Activated CD4-positive, CD25-positive, alpha-beta regulatory T cell treated with anti-CD3 and anti-CD28 coated beads, Interleukin-2, amount 50 U/mL, for 72 hours (primary cell): ENCODE data around the gene CACUL1.
"Not testable (repeated sequence)": the region's sequence is repeated elsewhere in the genome, so short reads cannot be mapped to it uniquely, and the experiment has no call there.

Experiments
- DNase-seq: peaks from one replicate; pipeline ENCODE4 v3.0.0; 2021

The CACUL1 gene

GRCh38 chr10:118754556-118755423 is at the start of gene CACUL1:
TSS of gene CACUL1 (minus strand) at chr10:118754970. CDS start at chr10:118754762, 208 bp downstream.
- peak; percentile 99 for DNase-seq

- no peak for DNase-seq
Measured at GRCh38 chr10:118804262-118804773, 49.5 kb upstream of the CACUL1 start.

DNA sequence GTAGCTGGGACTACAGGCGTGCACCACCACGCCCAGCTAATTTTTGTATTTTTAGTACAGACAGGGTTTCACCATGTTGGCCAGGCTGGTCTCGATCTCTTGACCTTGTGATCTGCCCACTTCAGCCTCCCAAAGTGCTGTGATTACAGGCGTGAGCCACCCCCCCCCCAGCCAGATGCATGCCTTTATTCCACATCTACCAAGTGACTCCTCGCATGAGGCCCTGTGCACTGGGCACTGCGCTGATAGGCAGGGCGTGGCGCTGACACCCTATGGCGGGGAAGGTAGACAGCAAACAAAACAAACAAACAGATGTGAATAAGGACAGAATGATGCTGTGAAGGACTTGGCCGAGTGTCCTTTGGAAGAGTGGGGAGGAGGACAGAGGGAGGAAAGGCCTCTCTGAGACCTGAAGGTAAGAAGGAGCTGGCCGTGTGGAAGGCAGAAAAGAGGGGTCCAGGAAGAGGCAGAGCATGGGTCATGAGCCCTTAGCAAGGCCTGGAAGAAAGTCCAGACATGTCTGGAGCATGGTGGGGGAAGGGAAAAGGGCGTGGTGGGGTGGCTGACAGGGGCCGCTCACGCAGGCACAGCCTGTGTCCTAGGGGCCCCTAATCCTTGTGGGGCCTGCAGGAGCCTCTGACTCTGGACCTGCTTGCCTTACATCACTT is 47.5 kb upstream of the CACUL1 start:
- DNase-seq: no peak

- DNase-seq: no peak
Measured at GRCh38 chr10:118800920-118801319, 46.1 kb upstream of the CACUL1 start.

GRCh38 chr10:118799777-118800176 is 45.0 kb upstream of the CACUL1 start:
- no peak for DNase-seq

- DNase-seq: no peak
Measured at GRCh38 chr10:118798231-118798662, 43.5 kb upstream of the CACUL1 start.

DNA sequence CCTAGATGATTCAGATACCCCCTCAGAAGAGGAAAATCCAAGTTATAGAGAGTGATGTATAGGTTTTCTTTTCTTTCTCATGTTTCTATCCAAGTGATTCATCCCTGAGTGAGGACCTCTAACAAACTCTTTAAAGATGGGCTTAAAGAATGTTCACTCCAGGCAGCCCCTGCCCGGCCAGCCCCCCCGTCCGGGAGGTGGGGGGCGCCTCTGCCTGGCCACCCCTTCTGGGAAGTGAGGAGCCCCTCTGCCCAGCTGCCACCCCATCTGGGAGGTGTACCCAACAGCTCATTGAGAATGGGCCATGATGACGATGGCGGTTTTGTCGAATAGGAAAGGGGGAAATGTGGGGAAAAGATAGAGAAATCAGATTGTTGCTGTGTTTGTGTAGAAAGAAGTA is 40.2 kb upstream of the CACUL1 start:
- not testable (repeated sequence) for DNase-seq

- no peak for DNase-seq
Measured at GRCh38 chr10:118793545-118793944, 38.8 kb upstream of the CACUL1 start.

DNA sequence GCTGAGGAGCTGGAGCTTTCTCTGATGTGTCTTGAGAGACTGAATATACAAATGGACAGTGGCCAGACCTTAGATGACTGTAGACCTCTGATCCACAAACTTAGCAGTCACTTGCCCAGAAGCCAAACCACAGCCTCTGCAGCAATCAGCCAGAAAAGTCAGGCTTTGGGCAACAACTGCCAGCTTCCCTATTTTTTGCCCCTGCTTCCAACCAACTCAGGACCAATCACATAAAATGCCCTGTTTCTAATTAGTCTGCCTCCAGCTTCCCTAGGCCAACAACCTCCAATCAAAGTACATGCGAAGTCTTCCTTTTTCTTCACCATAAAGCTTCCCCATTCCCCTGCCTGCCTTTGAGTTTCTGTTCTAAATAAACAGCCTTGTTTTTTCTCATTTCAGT is 37.8 kb upstream of the CACUL1 start:
- DNase-seq: no peak

DNA sequence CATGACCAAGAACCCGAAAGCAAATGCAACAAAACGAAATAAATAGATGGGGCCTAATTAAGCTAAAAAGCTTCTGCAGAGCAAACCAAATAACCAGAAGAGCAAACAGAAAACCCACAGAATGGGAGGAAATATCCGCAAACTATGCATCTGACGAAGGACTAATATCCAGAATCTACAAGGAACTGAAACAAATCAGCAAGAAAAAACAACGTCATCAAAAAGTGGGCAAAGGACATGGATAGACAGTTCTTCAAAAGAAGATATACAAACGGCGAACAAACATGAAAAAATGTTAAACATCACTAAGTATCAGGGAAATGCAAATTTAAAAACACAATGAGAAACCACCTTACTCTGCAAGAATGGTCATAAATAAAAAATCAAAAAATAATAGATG is 35.3 kb upstream of the CACUL1 start:
- no peak for DNase-seq

GRCh38 chr10:118785551-118785950 is 30.8 kb upstream of the CACUL1 start:
- no peak for DNase-seq

DNA sequence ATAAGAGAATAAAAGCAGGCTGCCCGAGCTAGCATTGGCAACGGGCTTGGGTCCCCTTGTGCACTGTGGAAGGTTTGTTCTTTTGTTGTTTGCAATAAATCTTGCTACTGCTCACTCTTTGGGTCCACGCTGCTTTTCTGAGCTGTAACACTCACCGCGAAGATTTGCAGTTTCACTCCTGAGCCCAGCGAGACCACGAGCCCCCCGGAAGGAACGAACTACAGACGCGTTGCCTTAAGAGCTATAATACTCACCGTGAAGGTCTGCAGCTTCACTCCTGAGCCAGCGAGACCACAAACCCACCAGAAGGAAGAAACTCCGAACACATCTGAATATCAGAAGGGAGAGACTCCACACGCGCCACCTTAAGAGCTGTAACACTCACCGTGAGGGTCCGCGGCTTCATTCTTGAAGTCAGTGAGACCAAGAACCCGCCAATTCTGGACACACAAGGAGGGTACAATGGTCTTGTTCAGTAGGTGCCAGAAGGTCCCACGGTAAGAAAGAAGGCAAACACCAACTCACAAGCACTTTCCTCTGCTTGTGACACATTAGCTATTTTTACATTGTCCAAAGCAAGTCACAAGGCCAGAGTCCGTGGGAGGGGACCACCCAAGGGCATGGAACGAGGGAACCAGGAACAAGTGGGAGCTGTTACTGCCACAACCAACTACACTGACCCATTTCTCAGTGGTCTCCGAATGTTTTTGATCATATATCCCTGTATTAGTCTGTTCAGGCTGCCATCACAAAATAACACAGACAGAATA is 29.2 kb upstream of the CACUL1 start:
- DNase-seq: no peak

- DNase-seq: not testable (repeated sequence)
Measured at GRCh38 chr10:118782916-118783465, 28.2 kb upstream of the CACUL1 start.

DNA sequence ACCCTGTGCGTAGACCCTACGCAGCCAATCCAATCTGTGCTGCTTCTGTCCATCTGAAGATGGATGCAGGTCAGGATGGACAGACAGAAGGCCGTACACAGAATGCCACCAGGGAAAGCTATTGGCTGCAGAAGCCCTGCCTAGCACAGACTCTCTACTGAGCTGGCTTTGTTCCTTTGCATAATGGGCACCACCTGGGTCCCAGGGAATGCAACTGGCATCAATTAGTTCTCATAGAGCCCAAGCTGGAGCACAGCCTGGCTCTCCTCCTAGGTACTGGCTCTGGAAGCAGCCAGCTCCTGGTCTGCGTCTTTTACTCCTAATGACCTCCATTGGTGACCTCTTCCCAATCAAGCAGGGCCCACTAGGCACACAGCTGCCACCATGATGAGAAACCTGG is 26.8 kb upstream of the CACUL1 start:
- no peak for DNase-seq

- DNase-seq: no peak
Measured at GRCh38 chr10:118778727-118779126, 24.0 kb upstream of the CACUL1 start.

DNA sequence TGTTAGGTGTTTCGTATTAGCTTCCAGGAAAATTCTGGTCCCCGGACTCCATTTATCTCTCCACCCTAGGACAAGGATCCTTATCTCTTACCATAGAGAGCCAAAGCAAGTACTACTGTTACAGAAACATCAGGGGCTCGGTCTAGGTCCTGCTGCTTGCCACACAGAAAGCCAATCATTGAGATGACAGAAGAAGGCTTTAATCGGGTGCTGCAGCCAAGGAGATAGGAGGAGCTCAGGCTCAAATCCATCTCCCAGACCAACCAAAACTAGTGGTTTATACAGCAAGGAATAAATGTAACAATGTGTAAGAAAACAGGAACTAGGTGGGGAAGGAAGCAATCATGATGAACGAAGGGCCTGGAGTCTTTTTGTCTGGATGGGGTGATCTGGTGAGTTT is 22.2 kb upstream of the CACUL1 start:
- DNase-seq: no peak

GRCh38 chr10:118776033-118776432 is 21.3 kb upstream of the CACUL1 start:
- DNase-seq: no peak

DNA sequence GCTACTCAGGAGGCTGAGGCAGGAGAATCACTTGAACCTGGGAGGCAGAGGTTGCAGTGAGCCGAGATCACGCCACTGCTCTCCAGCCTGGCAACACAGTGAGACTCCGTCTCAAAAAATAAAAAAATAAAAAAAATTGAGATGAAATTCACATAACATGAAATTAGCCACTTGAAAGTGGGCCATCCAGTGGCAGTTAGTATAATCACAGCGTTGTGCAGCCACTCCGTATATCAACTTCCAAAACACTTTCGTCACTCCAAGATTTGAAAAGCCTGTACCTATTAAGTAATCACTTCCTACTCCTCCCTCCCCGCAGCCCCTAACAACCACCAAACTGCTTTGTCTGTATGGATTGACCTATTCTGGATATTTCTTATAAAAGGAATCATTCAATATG is 20.7 kb upstream of the CACUL1 start:
- DNase-seq: no peak

DNA sequence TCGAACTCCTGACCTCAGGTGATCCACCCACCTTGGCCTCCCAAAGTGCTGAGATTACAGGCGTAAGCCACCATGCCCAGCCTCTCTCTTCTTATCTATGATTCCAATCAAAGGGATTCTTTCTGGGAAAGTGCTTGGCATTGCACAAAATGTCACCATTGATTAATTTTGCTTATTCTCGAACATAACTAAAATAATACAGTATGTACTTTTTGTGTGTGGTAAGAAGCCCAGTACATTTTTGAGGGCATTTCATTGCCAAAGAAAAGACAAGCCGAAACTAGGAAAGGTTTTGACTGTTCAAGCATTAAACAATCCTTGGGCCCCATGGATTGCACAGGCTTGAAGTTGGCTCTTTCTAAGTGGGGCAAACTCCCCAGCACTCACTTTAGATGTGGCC is 18.3 kb upstream of the CACUL1 start:
- DNase-seq: no peak

GRCh38 chr10:118771976-118772375 is 17.2 kb upstream of the CACUL1 start:
- DNase-seq: no peak

GRCh38 chr10:118769898-118770600 is 15.3 kb upstream of the CACUL1 start:
- no peak for DNase-seq
